Stimulated activated CD4-positive, alpha-beta T cell treated with anti-CD3 and anti-CD28 coated beads, TNF-alpha, amount 100 ng/mL, for 1 hour (primary cell): ENCODE results near the gene CDYL2.

ENCODE experiments used
- DNase-seq, 3 donors: peaks; one replicate each; pipeline ENCODE4 v3.0.0-alpha.2; 2020; ENCODE audit warnings: low read depth in 3 of 3, low spot score in 1 of 3

CDYL2 gene

DNA sequence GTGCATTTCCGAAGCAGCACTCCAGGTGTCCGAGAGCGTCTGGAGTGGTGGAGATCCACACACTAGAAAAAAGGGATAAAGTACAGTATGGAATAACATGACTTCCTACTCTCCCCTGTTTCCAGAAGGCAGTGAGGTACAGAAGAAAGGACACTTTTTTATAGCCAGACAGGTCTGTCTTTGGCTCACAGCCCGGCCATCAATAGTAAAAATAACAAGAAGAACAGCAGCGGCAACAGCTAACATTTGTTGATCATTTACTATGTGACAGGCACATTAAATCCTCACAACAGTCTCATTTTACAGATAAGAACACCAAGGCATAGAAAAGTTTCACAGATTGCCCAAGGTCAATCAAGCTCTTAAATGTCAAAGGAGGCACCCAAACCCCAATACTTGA lies 247.4 kb downstream of the CDYL2 start:
- no peak for DNase-seq

DNA sequence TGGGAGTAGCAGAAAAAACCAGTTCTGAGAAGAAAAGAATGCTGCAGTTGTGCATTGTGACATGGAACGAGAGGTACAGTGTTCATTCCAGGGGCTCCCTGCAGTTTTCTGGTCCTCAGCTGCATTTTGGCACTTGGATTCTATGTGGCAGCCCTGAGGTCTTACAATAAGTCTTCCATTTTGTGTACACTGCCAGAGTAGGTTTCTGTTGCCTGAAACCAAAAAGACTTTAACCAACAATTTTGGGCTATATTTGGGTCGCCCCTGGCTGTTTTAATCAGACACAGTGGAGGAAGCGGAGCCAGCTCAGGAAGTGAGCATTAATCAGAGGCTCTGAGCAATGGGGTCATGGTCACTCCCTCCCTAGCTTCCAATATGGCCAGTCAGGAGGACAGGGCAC lies 247.9 kb downstream of the CDYL2 start:
- DNase-seq = no peak

DNA sequence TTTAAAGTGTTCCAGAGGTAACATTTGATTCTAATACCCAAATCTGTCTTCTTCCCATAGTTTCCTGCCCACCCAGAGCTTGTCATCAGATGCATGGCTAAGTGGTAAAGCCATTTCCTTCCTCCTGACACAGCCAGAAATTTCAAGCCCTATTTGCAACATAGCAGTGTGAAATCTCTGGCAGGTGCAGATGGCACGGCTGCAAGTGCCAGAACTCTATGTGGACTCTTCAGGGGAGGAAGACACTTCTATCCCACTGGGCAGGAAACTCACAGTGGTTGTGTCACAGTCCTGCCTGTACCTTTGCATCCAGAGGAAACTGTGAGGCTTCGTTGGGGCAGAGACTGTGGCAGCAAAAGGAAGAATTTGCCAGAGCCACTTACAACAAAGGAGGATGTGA lies 250.4 kb downstream of the CDYL2 start:
- DNase-seq = no peak

DNA sequence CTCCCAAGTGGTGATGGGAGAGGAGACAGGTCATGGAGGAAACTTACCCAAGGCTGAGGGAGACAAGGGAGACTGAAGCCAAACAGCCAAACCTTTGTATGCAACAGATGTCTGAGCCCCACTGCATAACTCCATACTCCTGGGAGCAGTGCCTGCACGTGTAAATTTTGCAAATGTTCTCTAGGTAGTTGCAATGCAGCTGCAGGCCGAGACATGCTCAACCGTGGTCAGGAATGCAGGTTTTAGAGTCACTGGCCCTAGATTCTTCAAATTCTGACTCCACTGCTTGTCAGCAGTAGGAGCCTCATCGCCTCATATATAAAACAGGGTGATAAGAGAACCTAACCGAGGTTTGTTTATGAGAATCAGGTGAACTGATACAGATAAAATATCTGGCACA lies 252.1 kb downstream of the CDYL2 start:
- no peak for DNase-seq
